Measurements from ENCODE around the gene SPON1. TPM values are rescaled to one million over a fixed set of nuclear protein-coding genes. Genes with fewer than 3 reads are reported as not detected.
A peak's percentile ranks its signal among the peaks of the same experiment; 100 is the strongest.

SPON1 gene
- total RNA-seq, 2 donors from 2014 or later: 9.3 to 26.7 TPM

GRCh38 chr11:14036469-14036868 is 73.9 kb downstream of the SPON1 start:
- WGBS, 2 donors: 31 to 33% methylated on average over 3 of the region's 3 CpGs
- intact Hi-C loops (cut with DNase I): no loop called here
- Histone ChIP-seq H3K27me3 (no peaks in the 10 kb centered on the region), H3K9me3 (no peaks in the 10 kb centered on the region), H3K27ac (no peak overlapping the region), H3K4me3 (no peak overlapping the region), H3K4me1 (no peaks in the 10 kb centered on the region), H3K36me3 (replicated peaks in 1 of 2; ENCODE audit: insufficient read depth in 1 of 2, low read depth in 2 of 2) (no peaks in the 10 kb centered on the region)
- TF ChIP-seq POLR2A (IDR thresholded peaks at IDR 0.05) (no peak), CTCF (IDR thresholded peaks at IDR 0.05) (no peak)
- ATAC-seq (no peak), DNase-seq (no peak)

GRCh38 chr11:14041040-14041439 is 78.5 kb downstream of the SPON1 start:
- no peak for ATAC-seq
- Histone ChIP-seq H3K27me3 (no peaks in the 10 kb centered on the region), H3K4me3 (no peak overlapping the region), H3K27ac (no peak overlapping the region), H3K36me3 (replicated peaks in 1 of 2; ENCODE audit: insufficient read depth in 1 of 2, low read depth in 2 of 2) (no peaks in the 10 kb centered on the region), H3K9me3 (no peaks in the 10 kb centered on the region), H3K4me1 (no peaks in the 10 kb centered on the region)
- DNase-seq: no peak
- peak in 1 of 7 experiments; percentile 7 for TF ChIP-seq CTCF (IDR thresholded peaks at IDR 0.05)
- no peak for TF ChIP-seq POLR2A (IDR thresholded peaks at IDR 0.05)
- WGBS, 2 donors: 55 to 68% methylated on average over 4 of the region's 4 CpGs
- intact Hi-C loops (cut with DNase I): no loop called here

- intact Hi-C loops (cut with DNase I): no loop called here
- H3K36me3 ChIP-seq (replicated peaks in 1 of 2; ENCODE audit: insufficient read depth in 1 of 2, low read depth in 2 of 2): no peaks in the 10 kb centered on the region
- TF ChIP-seq POLR2A (IDR thresholded peaks at IDR 0.05) (no peak), CTCF (IDR thresholded peaks at IDR 0.05) (no peak)
- no peak overlapping the region for H3K4me3 ChIP-seq
- no peak overlapping the region for H3K27ac ChIP-seq
- H3K27me3 ChIP-seq: no peaks in the 10 kb centered on the region
- no peak for DNase-seq
- H3K4me1 ChIP-seq: no peaks in the 10 kb centered on the region
- WGBS, 2 donors: 50 to 58% methylated on average over 4 of the region's 4 CpGs
- no peaks in the 10 kb centered on the region for H3K9me3 ChIP-seq
- no peak for ATAC-seq
Measured at GRCh38 chr11:14041565-14041964, 79.0 kb downstream of the SPON1 start.

- intact Hi-C loops (cut with DNase I): no loop called here
- H3K9me3 ChIP-seq: no peaks in the 10 kb centered on the region
- no peaks in the 10 kb centered on the region for H3K27me3 ChIP-seq
- no peak for DNase-seq
- WGBS, 2 donors: 87 to 88% methylated on average over 4 of the region's 4 CpGs
- no peak overlapping the region for H3K27ac ChIP-seq
- TF ChIP-seq CTCF (IDR thresholded peaks at IDR 0.05): no peak
- no peak for TF ChIP-seq POLR2A (IDR thresholded peaks at IDR 0.05)
- H3K4me1 ChIP-seq: no peaks in the 10 kb centered on the region
- no peak for ATAC-seq
- H3K4me3 ChIP-seq: no peak overlapping the region
- H3K36me3 ChIP-seq (replicated peaks in 1 of 2; ENCODE audit: insufficient read depth in 1 of 2, low read depth in 2 of 2): no peaks in the 10 kb centered on the region
Measured at GRCh38 chr11:14042686-14043465, 80.4 kb downstream of the SPON1 start.

GRCh38 chr11:14044916-14045315 is 82.4 kb downstream of the SPON1 start:
- DNase-seq (no peak), ATAC-seq (no peak)
- Histone ChIP-seq H3K4me1 (no peaks in the 10 kb centered on the region), H3K9me3 (no peaks in the 10 kb centered on the region), H3K27me3 (no peaks in the 10 kb centered on the region), H3K36me3 (replicated peaks in 1 of 2; ENCODE audit: insufficient read depth in 1 of 2, low read depth in 2 of 2) (no peaks in the 10 kb centered on the region), H3K4me3 (no peak overlapping the region), H3K27ac (no peak overlapping the region)
- intact Hi-C loops (cut with DNase I): no loop called here
- WGBS, 2 donors: 75 to 93% methylated on average over 3 of the region's 3 CpGs
- TF ChIP-seq POLR2A (IDR thresholded peaks at IDR 0.05) (no peak), CTCF (IDR thresholded peaks at IDR 0.05) (no peak)
